Calu3 (cell line): ENCODE results near the gene NRCAM. TPM values are rescaled to one million over a fixed set of nuclear protein-coding genes. Genes with fewer than 3 reads are reported as not detected.

Experiments
- BruUV-seq: library from RNA; stranded (reverse); fragments of 400-500 nt; replicated peaks from 2 replicates; lab custom pipeline; 2021; lab: Mats Ljungman, UMichigan
- CTCF ChIA-PET: fragments of 300-600 bp; sonication (Branson Sonifier 250); formaldehyde crosslinking; loops from one replicate; lab custom pipeline; 2022; ENCODE audit warnings: antibody characterized with exemption; lab: Charles Lee
- DNase-seq: peaks from one replicate; pipeline ENCODE4 v3.0.0; 2022
- H3K27ac Mint-ChIP-seq: one replicate; pipeline ENCODE4 v1.8.0; 2022; ENCODE audit warnings: mixed read lengths; ENCODE audit not compliant: unreplicated experiment
- H3K27me3 Mint-ChIP-seq: one replicate; pipeline ENCODE4 v1.8.0; 2022; ENCODE audit warnings: mixed read lengths; ENCODE audit not compliant: unreplicated experiment
- H3K36me3 Mint-ChIP-seq: one replicate; pipeline ENCODE4 v1.8.0; 2022; ENCODE audit warnings: mild to moderate bottlenecking, moderate library complexity, mixed read lengths; ENCODE audit not compliant: insufficient read depth, unreplicated experiment
- H3K4me1 Mint-ChIP-seq: one replicate; pipeline ENCODE4 v1.8.0; 2022; ENCODE audit warnings: mild to moderate bottlenecking, low read depth, mixed read lengths; ENCODE audit not compliant: unreplicated experiment
- H3K4me3 Mint-ChIP-seq: one replicate; pipeline ENCODE4 v1.8.0; 2022; ENCODE audit warnings: mild to moderate bottlenecking, low read depth, moderate library complexity, mixed read lengths; ENCODE audit not compliant: unreplicated experiment
- H3K9me3 Mint-ChIP-seq: one replicate; pipeline ENCODE4 v1.8.0; 2022; ENCODE audit warnings: low read depth, mixed read lengths; ENCODE audit not compliant: unreplicated experiment
- CTCF ChIP-seq: fragments of 200-600 bp; IDR thresholded peaks from one replicate; pipeline ENCODE4 v1.8.0; 2022; ENCODE audit warnings: antibody characterized with exemption; ENCODE audit not compliant: unreplicated experiment
- intact Hi-C: fragments of 100-400 bp; cut with micrococcal nuclease; formaldehyde crosslinking; loops from one replicate; pipeline ENCODE4 v1.10.0; 2022; ENCODE audit not compliant: unreplicated experiment
- total RNA-seq: library from RNA; stranded (reverse); gene quantifications from 2 replicates; pipeline ENCODE4 v1.2.3, GENCODE V29; 2022

Gene NRCAM
- total RNA-seq, 1 experiment from 2014 or later = 15.0 TPM

GRCh38 chr7:108232076-108232475, 224.2 kb downstream of the NRCAM start:
- H3K27me3 Mint-ChIP-seq = no peaks in the 10 kb centered on the region
- no TSS peak for BruUV-seq
- peaks cover 7% of the 10 kb centered on the region for H3K36me3 Mint-ChIP-seq
- no peak overlapping the region for H3K27ac Mint-ChIP-seq
- no peak overlapping the region for H3K4me3 Mint-ChIP-seq
- no peak for TF ChIP-seq CTCF
- intact Hi-C loops = no loop called here
- H3K9me3 Mint-ChIP-seq = no peaks in the 10 kb centered on the region
- CTCF ChIA-PET = no interaction called here
- H3K4me1 Mint-ChIP-seq = peaks cover 27% of the 10 kb centered on the region
- DNase-seq = no peak

- Mint-ChIP-seq H3K9me3 (no peaks in the 10 kb centered on the region), H3K4me3 (no peak overlapping the region), H3K4me1 (peaks cover 24% of the 10 kb centered on the region), H3K27ac (no peak overlapping the region), H3K27me3 (no peaks in the 10 kb centered on the region), H3K36me3 (peaks cover 7% of the 10 kb centered on the region)
- intact Hi-C loops = no loop called here
- no peak for TF ChIP-seq CTCF
- BruUV-seq = no TSS peak
- CTCF ChIA-PET = no interaction called here
- DNase-seq = no peak
Observed at GRCh38 chr7:108231221-108231620, 225.0 kb downstream of the NRCAM start.

- BruUV-seq = no TSS peak
- DNase-seq = no peak
- no peaks in the 10 kb centered on the region for H3K27me3 Mint-ChIP-seq
- H3K27ac Mint-ChIP-seq = no peak overlapping the region
- no peaks in the 10 kb centered on the region for H3K4me1 Mint-ChIP-seq
- TF ChIP-seq CTCF = no peak
- intact Hi-C loops = no loop called here
- CTCF ChIA-PET = no interaction called here
- no peaks in the 10 kb centered on the region for H3K36me3 Mint-ChIP-seq
- H3K4me3 Mint-ChIP-seq = no peak overlapping the region
- no peaks in the 10 kb centered on the region for H3K9me3 Mint-ChIP-seq
Observed at GRCh38 chr7:108227366-108227765, 228.9 kb downstream of the NRCAM start.

- Mint-ChIP-seq H3K27ac (no peak overlapping the region), H3K4me3 (no peak overlapping the region), H3K9me3 (no peaks in the 10 kb centered on the region), H3K27me3 (no peaks in the 10 kb centered on the region), H3K4me1 (no peaks in the 10 kb centered on the region), H3K36me3 (no peaks in the 10 kb centered on the region)
- no peak for DNase-seq
- no TSS peak for BruUV-seq
- CTCF ChIA-PET = no interaction called here
- intact Hi-C loops = no loop called here
- no peak for TF ChIP-seq CTCF
Observed at GRCh38 chr7:108226816-108227299, 229.4 kb downstream of the NRCAM start.
